K562 (cell line): Measurements from ENCODE around the gene LIPH. TPM values are rescaled to one million over a fixed set of nuclear protein-coding genes. Genes with fewer than 3 reads are reported as not detected.
A peak's percentile ranks its signal among the peaks of the same experiment; 100 is the strongest.

Source experiments
- BMI1 ChIP-seq: fragments of 150-350 bp; IDR thresholded peaks from 2 replicates; pipeline ENCODE4 v1.6.1; 2014; ENCODE audit warnings: low read length
- CHAMP1 ChIP-seq: fragments of 450-650 bp; IDR thresholded peaks from 2 replicates; pipeline ENCODE4 v1.6.1; 2016; ENCODE audit warnings: mild to moderate bottlenecking
- CUX1 ChIP-seq: fragments of 200-800 bp; sonication (Bioruptor generic); IDR thresholded peaks from 2 replicates; pipeline ENCODE4 v1.6.1; 2016; ENCODE audit warnings: missing genetic modification characterization, missing compliant biosample characterization
- GABPB1 ChIP-seq: sonication (generic); formaldehyde crosslinking; IDR thresholded peaks from 2 replicates; pipeline ENCODE4 v1.8.0; 2022; ENCODE audit warnings: mild to moderate bottlenecking, missing genetic modification reagents
- KLF6 ChIP-seq: fragments of 250-450 bp; sonication (Bioruptor Pico); IDR thresholded peaks from 2 replicates; pipeline ENCODE4 v1.4.0; 2020; ENCODE audit warnings: mild to moderate bottlenecking, moderate library complexity, borderline replicate concordance
- MTF1 ChIP-seq: fragments of 250-450 bp; sonication (Bioruptor Pico); IDR thresholded peaks from 2 replicates; pipeline ENCODE4 v1.9.0; 2021; ENCODE audit warnings: moderate library complexity, mild to moderate bottlenecking, inconsistent platforms, borderline replicate concordance
- NFIX ChIP-seq: fragments of 250-450 bp; sonication (Bioruptor Pico); IDR thresholded peaks from 2 replicates; pipeline ENCODE4 v1.4.0; 2020; ENCODE audit warnings: low read depth, mild to moderate bottlenecking, moderate library complexity
- NR4A1 ChIP-seq, 2 experiments: fragments of 250-450 bp in 1 of 2; fragments of 450-650 bp in 1 of 2; sonication (Bioruptor Pico) in 1 of 2; IDR thresholded peaks; 2 replicates each; pipeline versions ENCODE4 v1.4.0 to v1.6.1; 2016 to 2020; ENCODE audit warnings: mild to moderate bottlenecking in 2 of 2, missing compliant biosample characterization in 1 of 2, missing genetic modification characterization in 1 of 2, moderate library complexity in 1 of 2
- OTX1 ChIP-seq: fragments of 450-650 bp; formaldehyde crosslinking; IDR thresholded peaks from 2 replicates; pipeline ENCODE4 v1.4.0; 2022; ENCODE audit warnings: mild to moderate bottlenecking
- POLR2H ChIP-seq: IDR thresholded peaks from 2 replicates; pipeline ENCODE4 v1.6.1; 2016; ENCODE audit warnings: missing genetic modification characterization, low read depth, mild to moderate bottlenecking, control low read depth, missing compliant biosample characterization, moderate library complexity
- PRMT5 ChIP-seq: sonication (generic); formaldehyde crosslinking; IDR thresholded peaks from 2 replicates; pipeline ENCODE4 v1.5.0; 2020; ENCODE audit warnings: missing genetic modification reagents
- RNF2 ChIP-seq: sonication (generic); IDR thresholded peaks from 2 replicates; pipeline ENCODE4 v1.6.1; 2016
- YBX1 ChIP-seq: fragments of 450-650 bp; IDR thresholded peaks from 2 replicates; pipeline ENCODE4 v1.7.1; 2016; ENCODE audit warnings: mild to moderate bottlenecking
- ZNF655 ChIP-seq: fragments of 250-450 bp; sonication (Bioruptor Pico); IDR thresholded peaks from 2 replicates; pipeline ENCODE4 v1.5.0; 2021
- polyA plus RNA-seq, 8 experiments: library from polyadenylated mRNA; depleted of rRNA in 4 of 8; stranded (reverse) in 5 of 8; unstranded in 3 of 8; fragments of >200 nt; fragmentation: Nextera tagmentation in 2 of 8; fragmentation: Illumina TruSeq in 1 of 8; extraction: Ambion mirVana in 2 of 8; extraction: Trizol in 1 of 8; gene quantifications; 2 replicates each; pipeline versions ENCODE4 v1.2.1 to v1.2.3, GENCODE V29; 2011 to 2014; ENCODE audit warnings: inconsistent platforms in 1 of 8, missing spikeins in 1 of 8
- total RNA-seq, 7 experiments: library from RNA; depleted of rRNA in 6 of 7; stranded (reverse); fragments of >200 nt in 6 of 7; fragmentation: Illumina TruSeq in 2 of 7; extraction: Trizol in 2 of 7; gene quantifications; 2 replicates each; pipeline versions ENCODE4 v1.2.1 to v1.2.3, GENCODE V29; 2011 to 2021; ENCODE audit warnings: low replicate concordance in 1 of 7
- TF ChIP-seq, protein P1 (sequence below): fragments of 250-450 bp; sonication (Bioruptor Pico); IDR thresholded peaks from 2 replicates; pipeline ENCODE4 v1.4.0; 2020

LIPH gene
- total and polyA plus RNA-seq, 9 of the 15 experiments (the other 6 are each of a cell fraction or from before 2014, with no cell fraction given) = 0.73 to 1.8 (median 1.3) TPM

GRCh38 chr3:185498503-185499396, 53.6 kb downstream of the LIPH start, which contains the start of gene TMEM41A (continued):
- TF ChIP-seq CUX1 (CRISPR knock-in tag) (no peak), BMI1 (no peak), OTX1 (CRISPR knock-in tag) (no peak), GABPB1 (CRISPR knock-in tag) (peak; percentile 98), PRMT5 (CRISPR knock-in tag) (peak; percentile 57; the same call in 1 of the 2 replicates), KLF6 (CRISPR knock-in tag) (no peak), ZNF655 (CRISPR knock-in tag) (no peak), MTF1 (no peak), NFIX (no peak), RNF2 (peak; percentile 93), NR4A1 (CRISPR knock-in tag; IDR thresholded peaks at IDR 0.05) (no peak), NR4A1 (tag; IDR thresholded peaks at IDR 0.05) (0 out of 2 replicates have a peak, but pooled peaks have one; percentile 42), YBX1 (no peak), CHAMP1 (peak; percentile 55; the same call in 1 of the 2 replicates), POLR2H (no peak; the same call in 1 of the 2 replicates)
- TF ChIP-seq, protein P1, sequence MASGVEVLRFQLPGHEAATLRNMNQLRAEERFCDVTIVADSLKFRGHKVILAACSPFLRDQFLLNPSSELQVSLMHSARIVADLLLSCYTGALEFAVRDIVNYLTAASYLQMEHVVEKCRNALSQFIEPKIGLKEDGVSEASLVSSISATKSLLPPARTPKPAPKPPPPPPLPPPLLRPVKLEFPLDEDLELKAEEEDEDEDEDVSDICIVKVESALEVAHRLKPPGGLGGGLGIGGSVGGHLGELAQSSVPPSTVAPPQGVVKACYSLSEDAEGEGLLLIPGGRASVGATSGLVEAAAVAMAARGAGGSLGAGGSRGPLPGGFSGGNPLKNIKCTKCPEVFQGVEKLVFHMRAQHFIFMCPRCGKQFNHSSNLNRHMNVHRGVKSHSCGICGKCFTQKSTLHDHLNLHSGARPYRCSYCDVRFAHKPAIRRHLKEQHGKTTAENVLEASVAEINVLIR (CRISPR knock-in tag) = no peak
